ENCODE measurements around the gene EZH2.

- no peak for TF ChIP-seq CTCF (IDR thresholded peaks at IDR 0.05; ENCODE audit: poor library complexity, severe bottlenecking)
- TF ChIP-seq TAF1 (IDR thresholded peaks at IDR 0.05; ENCODE audit: low read depth), result no peak
- TF ChIP-seq EP300 (conservative IDR thresholded peaks at IDR 0.05; ENCODE audit: poor library complexity, severe bottlenecking), result no peak
- no peak for TF ChIP-seq REST (IDR thresholded peaks at IDR 0.05; ENCODE audit: borderline replicate concordance)
- TF ChIP-seq EZH2 (IDR thresholded peaks at IDR 0.05; ENCODE audit: borderline replicate concordance, insufficient read depth, low read length, poor library complexity, severe bottlenecking), result no peak
- no peak for TF ChIP-seq POLR2AphosphoS5 (IDR thresholded peaks at IDR 0.05)
Observed at GRCh38 chr7:148871551-148871950, 12.5 kb downstream of the EZH2 start.

Measured in neural cell (in vitro differentiated cells).